ENCODE results near the gene COL21A1. TPM values are rescaled to one million over a fixed set of nuclear protein-coding genes. Genes with fewer than 3 reads are reported as not detected.

COL21A1 gene
- polyA plus RNA-seq, 2 of the 4 experiments (the other 2 are of a cell fraction), result 1.4 to 3.3 TPM

DNA sequence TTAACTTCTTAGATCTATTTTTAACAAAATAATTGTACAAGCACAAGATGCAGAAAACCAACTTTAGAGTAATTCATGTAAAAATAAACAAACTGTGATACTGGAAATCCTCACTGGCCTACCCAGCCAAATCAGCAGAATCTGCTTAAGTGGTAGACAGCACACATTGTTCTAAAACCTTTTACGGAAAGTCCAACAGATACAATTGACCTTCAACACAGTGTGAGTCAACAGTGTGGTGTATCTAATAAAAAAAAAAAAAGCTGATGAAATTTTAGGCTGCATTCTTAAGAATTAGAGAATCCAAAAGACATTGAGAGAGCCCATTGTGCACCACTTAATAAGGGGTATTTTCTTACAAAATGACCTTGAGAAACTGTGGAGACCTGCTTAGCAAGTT, 174.5 kb downstream of the COL21A1 start:
- no peak overlapping the region for H3K4me2 ChIP-seq
- H3K4me3 ChIP-seq, result no peak overlapping the region
- CTCF ChIA-PET, result no interaction called here
- peaks cover 5% of the 10 kb centered on the region; the same call in 1 of the 3 replicates for H3K9me3 ChIP-seq
- TF ChIP-seq RFX5 (IDR thresholded peaks at IDR 0.05) (no peak), RAD21 (conservative IDR thresholded peaks at IDR 0.05 in 1 of 2, IDR thresholded peaks at IDR 0.05 in 1 of 2) (no peak), JUNB (IDR thresholded peaks at IDR 0.05) (no peak), MAZ (IDR thresholded peaks at IDR 0.05; ENCODE audit: borderline replicate concordance, low read depth, low read length) (no peak), CEBPB (IDR thresholded peaks at IDR 0.05) (no peak), MAFK (IDR thresholded peaks at IDR 0.05; ENCODE audit: partially characterized antibody) (no peak), CHD4 (IDR thresholded peaks at IDR 0.05; ENCODE audit: borderline replicate concordance) (no peak), ZSCAN20 (CRISPR knock-in tag; IDR thresholded peaks at IDR 0.05) (no peak), FOXS1 (CRISPR knock-in tag; IDR thresholded peaks at IDR 0.05) (no peak)
- TF ChIP-seq, protein P1, sequence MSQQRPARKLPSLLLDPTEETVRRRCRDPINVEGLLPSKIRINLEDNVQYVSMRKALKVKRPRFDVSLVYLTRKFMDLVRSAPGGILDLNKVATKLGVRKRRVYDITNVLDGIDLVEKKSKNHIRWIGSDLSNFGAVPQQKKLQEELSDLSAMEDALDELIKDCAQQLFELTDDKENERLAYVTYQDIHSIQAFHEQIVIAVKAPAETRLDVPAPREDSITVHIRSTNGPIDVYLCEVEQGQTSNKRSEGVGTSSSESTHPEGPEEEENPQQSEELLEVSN (IDR thresholded peaks at IDR 0.05; ENCODE audit: borderline replicate concordance, low read depth), result no peak
- TF ChIP-seq, protein P2, sequence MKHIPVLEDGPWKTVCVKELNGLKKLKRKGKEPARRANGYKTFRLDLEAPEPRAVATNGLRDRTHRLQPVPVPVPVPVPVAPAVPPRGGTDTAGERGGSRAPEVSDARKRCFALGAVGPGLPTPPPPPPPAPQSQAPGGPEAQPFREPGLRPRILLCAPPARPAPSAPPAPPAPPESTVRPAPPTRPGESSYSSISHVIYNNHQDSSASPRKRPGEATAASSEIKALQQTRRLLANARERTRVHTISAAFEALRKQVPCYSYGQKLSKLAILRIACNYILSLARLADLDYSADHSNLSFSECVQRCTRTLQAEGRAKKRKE (CRISPR knock-in tag; IDR thresholded peaks at IDR 0.05; ENCODE audit: low read depth), result no peak
- DNase-seq (ENCODE audit: low read depth in 1 of 2, low spot score in 1 of 2) (no peak), FAIRE-seq (no peak), ATAC-seq (no peak)
- no peaks in the 10 kb centered on the region for H3K4me1 ChIP-seq
- no peak overlapping the region for H3K27ac ChIP-seq
- 75% methylated on average over 1 of the region's 1 CpG for WGBS (ENCODE audit: missing lambda C conversion rate)
- POLR2A ChIA-PET, result no interaction called here

GRCh38 chr6:56065408-56065807, 182.0 kb downstream of the COL21A1 start:
- no peak overlapping the region for H3K27ac ChIP-seq
- H3K4me2 ChIP-seq, result no peak overlapping the region
- no peak for DNase-seq (ENCODE audit: low read depth in 1 of 2, low spot score in 1 of 2)
- TF ChIP-seq HMGXB4 (CRISPR knock-in tag; IDR thresholded peaks at IDR 0.05; ENCODE audit: borderline replicate concordance) (no peak), CBX2 (IDR thresholded peaks at IDR 0.05; ENCODE audit: borderline replicate concordance, low read depth) (no peak), JUN (IDR thresholded peaks at IDR 0.05) (no peak), GATA3 (IDR thresholded peaks at IDR 0.05; ENCODE audit: borderline replicate concordance) (no peak), FOSL2 (IDR thresholded peaks at IDR 0.05) (no peak), FOSL2 (CRISPR knock-in tag; IDR thresholded peaks at IDR 0.05) (no peak), CHD2 (IDR thresholded peaks at IDR 0.05; ENCODE audit: low read length, partially characterized antibody) (no peak), EP300 (IDR thresholded peaks at IDR 0.05) (no peak)
- TF ChIP-seq, protein P1 (IDR thresholded peaks at IDR 0.05; ENCODE audit: borderline replicate concordance, low read depth), result no peak
- TF ChIP-seq, protein P3, sequence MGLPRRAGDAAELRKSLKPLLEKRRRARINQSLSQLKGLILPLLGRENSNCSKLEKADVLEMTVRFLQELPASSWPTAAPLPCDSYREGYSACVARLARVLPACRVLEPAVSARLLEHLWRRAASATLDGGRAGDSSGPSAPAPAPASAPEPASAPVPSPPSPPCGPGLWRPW (IDR thresholded peaks at IDR 0.05), result no peak
- TF ChIP-seq, protein P4, sequence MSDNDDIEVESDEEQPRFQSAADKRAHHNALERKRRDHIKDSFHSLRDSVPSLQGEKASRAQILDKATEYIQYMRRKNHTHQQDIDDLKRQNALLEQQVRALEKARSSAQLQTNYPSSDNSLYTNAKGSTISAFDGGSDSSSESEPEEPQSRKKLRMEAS (IDR thresholded peaks at IDR 0.05), result no peak
- POLR2A ChIA-PET, result no interaction called here
- H3K9me3 ChIP-seq, result no peaks in the 10 kb centered on the region
- no peaks in the 10 kb centered on the region for H3K4me1 ChIP-seq
- no peak overlapping the region for H3K4me3 ChIP-seq
- CTCF ChIA-PET, result no interaction called here
- no peak for ATAC-seq
- no peak for FAIRE-seq
